ENCODE measurements around the gene ZBTB38.

DNA sequence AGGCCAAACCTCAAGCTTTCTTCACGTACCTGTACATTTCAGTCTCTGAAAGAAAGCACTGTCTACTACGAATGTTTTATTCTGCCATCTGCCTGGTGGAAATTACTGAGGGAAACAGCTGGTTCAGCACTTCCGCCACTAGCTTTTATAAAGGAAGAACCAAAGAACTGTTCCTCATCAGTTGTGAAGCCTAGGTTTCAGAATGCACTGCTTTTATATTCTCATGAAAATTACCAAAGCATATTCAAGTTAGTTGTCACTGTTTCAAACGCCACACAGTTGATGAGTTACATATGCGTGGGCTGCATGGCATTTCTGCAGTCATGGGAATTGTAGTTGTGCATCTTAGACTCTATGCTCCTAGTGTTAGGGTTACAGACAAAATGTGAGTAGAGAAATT, 21.5 kb upstream of the ZBTB38 start:
- TF ChIP-seq, protein P1, sequence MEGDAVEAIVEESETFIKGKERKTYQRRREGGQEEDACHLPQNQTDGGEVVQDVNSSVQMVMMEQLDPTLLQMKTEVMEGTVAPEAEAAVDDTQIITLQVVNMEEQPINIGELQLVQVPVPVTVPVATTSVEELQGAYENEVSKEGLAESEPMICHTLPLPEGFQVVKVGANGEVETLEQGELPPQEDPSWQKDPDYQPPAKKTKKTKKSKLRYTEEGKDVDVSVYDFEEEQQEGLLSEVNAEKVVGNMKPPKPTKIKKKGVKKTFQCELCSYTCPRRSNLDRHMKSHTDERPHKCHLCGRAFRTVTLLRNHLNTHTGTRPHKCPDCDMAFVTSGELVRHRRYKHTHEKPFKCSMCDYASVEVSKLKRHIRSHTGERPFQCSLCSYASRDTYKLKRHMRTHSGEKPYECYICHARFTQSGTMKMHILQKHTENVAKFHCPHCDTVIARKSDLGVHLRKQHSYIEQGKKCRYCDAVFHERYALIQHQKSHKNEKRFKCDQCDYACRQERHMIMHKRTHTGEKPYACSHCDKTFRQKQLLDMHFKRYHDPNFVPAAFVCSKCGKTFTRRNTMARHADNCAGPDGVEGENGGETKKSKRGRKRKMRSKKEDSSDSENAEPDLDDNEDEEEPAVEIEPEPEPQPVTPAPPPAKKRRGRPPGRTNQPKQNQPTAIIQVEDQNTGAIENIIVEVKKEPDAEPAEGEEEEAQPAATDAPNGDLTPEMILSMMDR (IDR thresholded peaks at IDR 0.05), result no peak
- TF ChIP-seq POLR2A (IDR thresholded peaks at IDR 0.05), result no peak

All from breast epithelium (tissue), 3 donors.